Astrocyte of the spinal cord (primary cell): ENCODE results near the gene SLC6A13.

Experiments used
- DNase-seq: peaks from one replicate; pipeline ENCODE4 v3.0.0; 2011; ENCODE audit warnings: low read depth, low spot score
- H3K4me3 ChIP-seq: 2 replicates; pipeline ENCODE4 v1.5.1; 2011; ENCODE audit warnings: low read depth, mild to moderate bottlenecking, low read length, moderate library complexity
- in situ Hi-C: cut with HindIII; loops from 2 replicates; pipeline ENCODE4 v1.10.0; 2017; ENCODE audit warnings: low sequenced_read_pairs
- TF ChIP-seq, protein P1 (sequence below): IDR thresholded peaks from 2 replicates; pipeline ENCODE4 v1.5.1; 2012; ENCODE audit warnings: low read depth, mild to moderate bottlenecking, low read length, inconsistent platforms

SLC6A13 gene

DNA sequence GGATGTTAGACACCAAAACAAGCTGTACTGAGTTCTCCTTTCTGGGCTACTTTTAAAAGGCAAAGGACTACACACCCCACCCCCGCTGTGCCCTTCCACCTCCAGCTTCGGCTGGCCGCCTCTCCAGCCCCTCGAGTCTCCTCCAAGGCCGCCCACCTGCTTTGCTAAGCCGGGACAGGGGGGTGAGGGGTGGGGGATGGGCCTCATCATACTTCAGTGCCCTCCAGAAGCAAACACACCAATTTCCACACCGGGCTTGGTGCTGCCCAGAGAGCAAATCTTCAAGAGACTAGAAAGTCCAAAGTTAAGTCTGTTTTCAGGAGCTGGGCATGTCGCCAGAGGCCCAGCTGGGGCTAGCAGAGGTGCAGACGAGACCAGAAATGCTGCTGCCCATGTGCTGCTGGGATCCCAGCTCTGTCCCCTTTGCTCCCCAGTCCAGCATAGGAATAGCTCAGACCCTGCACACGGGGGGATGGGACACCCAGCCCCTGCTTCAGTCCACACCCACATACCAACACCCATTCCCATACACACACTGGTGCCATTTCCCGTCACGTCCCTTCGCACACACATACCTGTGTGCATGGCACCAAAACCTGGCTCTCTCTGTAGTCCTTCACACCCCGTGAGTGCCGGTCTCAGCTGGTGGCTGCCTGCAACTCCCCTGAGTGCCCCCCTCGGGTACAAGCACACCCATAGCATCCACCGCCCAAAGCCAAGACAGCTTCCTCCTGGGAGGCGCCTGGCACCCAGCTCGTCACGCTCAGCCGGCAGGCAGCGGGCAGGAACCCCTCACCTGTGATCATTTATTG is 49.7 kb downstream of the SLC6A13 start:
- TF ChIP-seq, protein P1, sequence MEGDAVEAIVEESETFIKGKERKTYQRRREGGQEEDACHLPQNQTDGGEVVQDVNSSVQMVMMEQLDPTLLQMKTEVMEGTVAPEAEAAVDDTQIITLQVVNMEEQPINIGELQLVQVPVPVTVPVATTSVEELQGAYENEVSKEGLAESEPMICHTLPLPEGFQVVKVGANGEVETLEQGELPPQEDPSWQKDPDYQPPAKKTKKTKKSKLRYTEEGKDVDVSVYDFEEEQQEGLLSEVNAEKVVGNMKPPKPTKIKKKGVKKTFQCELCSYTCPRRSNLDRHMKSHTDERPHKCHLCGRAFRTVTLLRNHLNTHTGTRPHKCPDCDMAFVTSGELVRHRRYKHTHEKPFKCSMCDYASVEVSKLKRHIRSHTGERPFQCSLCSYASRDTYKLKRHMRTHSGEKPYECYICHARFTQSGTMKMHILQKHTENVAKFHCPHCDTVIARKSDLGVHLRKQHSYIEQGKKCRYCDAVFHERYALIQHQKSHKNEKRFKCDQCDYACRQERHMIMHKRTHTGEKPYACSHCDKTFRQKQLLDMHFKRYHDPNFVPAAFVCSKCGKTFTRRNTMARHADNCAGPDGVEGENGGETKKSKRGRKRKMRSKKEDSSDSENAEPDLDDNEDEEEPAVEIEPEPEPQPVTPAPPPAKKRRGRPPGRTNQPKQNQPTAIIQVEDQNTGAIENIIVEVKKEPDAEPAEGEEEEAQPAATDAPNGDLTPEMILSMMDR: no peak
- DNase-seq: no peak
- in situ Hi-C loops: no loop called here
- H3K4me3 ChIP-seq: no peak overlapping the region

DNA sequence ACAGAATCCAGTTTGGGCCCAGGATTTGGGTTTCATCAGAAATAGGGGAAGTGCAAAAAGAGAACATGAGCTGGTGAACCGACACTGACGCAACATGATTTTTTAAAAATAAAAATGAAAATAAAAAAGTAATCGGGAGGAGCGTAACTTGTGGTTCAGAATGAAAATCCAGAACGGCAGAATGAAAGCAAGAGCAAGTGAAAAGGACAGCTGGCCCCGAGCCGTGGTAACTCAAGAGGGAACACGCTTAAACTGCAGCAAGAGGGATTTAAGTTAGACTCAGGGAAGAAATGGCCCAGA is 50.3 kb downstream of the SLC6A13 start:
- no peak for DNase-seq
- in situ Hi-C loops: no loop called here
- TF ChIP-seq, protein P1: no peak
- H3K4me3 ChIP-seq: no peak overlapping the region

DNA sequence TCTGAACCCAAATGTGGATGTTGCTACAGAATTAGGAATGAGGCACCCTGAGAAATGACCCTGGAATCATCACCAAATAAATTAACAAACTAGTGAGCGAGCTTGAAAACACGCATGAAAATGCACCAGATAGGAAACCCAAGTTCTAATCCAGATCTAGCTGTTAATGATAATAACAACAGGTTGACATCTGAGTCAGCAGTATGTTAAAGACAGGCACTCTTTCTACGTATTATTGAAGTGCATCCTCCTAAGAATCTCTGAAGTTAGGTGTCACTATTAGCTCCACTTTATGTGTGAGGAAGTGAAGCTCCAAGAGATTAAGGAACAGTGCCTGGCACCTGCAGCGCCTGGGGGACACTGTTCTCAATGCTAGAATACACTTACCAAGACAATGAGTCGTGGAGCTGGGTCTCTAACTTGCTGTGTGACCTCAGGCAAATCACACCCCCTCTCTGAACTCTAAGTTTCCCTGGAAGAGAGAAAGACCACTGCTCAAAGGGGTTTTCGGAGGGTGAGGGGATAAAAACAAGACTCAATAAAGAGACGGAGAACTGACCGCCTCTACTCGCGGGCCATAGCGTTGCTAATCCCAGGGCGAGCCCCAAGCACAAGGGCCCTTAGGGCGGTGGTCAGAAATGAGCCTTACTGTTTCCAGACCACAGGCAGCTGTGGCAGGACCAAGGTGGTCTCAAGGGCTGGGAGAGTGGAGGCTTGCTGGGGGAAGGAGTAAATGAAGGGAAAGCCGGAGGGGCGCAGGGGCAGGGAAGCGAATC is 50.8 kb downstream of the SLC6A13 start:
- in situ Hi-C loops: no loop called here
- DNase-seq: no peak
- no peak overlapping the region for H3K4me3 ChIP-seq
- TF ChIP-seq, protein P1: no peak

DNA sequence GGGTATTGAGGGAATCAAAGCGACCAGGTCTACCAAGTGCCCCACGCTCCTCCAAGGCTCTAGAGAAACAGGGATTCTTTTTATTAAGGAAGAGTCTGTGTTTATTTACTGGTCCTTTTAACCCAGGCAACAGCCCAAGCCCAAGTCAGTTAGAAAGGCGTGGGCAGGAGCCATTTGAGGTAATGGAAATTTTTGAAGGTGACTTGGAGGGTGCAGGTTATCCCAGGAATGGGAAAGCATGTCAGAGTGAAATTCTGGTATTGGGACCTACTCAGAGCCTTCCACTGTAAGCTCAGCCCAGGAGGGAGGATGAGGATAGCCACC is 51.5 kb downstream of the SLC6A13 start:
- in situ Hi-C loops: no loop called here
- TF ChIP-seq, protein P1: no peak
- DNase-seq: no peak
- no peak overlapping the region for H3K4me3 ChIP-seq

DNA sequence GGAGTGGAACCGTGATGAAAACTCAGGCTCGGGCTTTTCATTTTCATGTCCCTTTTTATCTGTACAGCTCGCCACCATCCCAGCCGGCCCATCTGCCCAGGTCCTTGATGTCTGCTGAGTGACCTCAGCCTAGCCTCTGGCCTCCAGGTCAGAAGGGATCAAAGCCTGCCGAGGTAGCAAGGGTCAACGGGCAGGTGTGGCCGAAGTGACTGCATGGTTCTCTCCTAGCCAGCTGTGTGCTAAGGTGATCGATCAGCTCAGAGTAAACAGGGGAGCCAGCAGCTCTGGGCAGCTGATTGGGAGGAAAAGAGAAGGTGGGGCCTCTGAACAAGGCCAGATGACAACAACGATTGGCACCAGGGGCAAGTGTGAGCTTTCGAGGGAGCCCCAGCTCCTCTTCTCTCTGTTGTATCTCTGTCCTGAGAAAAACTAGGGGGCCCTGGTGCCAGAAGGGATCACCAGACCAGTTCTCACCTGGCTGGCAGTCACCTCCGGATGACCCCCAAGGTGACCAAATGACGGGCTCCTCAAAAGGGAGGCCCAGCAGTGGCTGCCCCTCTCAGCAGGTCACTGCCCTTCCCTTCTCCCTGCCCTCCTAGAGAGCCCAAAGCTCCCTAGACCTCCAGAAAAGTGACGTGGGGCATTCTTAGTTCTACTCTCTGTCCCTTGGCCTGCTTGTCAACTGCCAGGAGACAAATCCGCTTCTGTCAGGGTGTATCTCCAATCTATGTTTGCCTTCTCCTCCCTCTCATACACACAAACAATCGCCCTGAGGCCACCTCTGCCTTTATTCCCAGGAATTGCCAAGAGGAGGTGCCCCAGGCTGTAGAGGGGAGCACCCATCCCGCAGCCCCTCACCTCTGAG is 52.1 kb downstream of the SLC6A13 start:
- no peak for DNase-seq
- no peak overlapping the region for H3K4me3 ChIP-seq
- TF ChIP-seq, protein P1: no peak
- in situ Hi-C loops: no loop called here

DNA sequence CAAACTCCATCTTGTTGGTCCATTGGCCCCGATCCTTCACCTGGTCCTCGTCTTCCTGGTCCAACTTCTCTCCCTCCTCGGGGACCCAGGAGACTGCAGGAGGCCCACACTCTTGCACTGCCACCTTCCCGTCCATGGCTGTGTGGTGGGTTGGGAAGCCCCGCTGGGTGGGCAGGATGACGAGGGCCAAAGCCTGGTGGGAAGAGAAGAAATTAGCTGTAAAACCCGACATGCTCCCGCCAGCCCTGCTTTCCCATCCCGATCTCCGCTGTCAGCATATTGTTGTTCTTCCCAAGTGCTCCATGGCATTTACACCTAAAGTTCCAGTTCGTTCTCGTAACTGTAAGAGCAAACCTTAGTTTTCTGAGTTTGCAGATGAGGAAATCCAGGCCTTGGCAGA is 52.8 kb downstream of the SLC6A13 start:
- DNase-seq: no peak
- TF ChIP-seq, protein P1: no peak
- no peak overlapping the region for H3K4me3 ChIP-seq
- in situ Hi-C loops: no loop called here
